HG03469 (cell line): Measurements from ENCODE around the gene SEMA6A.

Source experiments
- ATAC-seq: cut with Tn5 transposase; IDR thresholded peaks from one replicate; pipeline ENCODE4 v1.9.1; 2021; ENCODE audit warnings: mild to moderate bottlenecking, moderate library complexity, moderate number of reproducible peaks; ENCODE audit not compliant: unreplicated experiment

SEMA6A gene

DNA sequence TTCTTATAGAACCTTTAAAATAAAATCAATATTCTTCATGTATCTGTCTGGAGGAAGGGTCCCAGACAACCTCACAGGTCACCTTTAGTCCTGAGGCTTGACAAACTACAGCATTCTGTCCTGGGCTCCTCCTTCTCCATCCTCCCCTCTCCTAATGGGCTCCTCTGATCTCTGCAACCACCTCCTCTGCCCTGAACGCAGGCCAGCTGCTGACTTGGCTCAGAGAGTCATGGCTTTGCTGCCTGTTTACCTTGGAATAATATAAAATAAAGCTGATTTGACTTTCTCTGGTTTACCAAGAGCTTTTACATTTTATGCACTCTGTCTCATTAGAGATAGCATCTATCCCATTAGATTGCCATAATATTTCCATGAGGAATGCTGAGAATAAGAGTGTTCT is 159.4 kb downstream of the SEMA6A start:
- no peak for ATAC-seq

DNA sequence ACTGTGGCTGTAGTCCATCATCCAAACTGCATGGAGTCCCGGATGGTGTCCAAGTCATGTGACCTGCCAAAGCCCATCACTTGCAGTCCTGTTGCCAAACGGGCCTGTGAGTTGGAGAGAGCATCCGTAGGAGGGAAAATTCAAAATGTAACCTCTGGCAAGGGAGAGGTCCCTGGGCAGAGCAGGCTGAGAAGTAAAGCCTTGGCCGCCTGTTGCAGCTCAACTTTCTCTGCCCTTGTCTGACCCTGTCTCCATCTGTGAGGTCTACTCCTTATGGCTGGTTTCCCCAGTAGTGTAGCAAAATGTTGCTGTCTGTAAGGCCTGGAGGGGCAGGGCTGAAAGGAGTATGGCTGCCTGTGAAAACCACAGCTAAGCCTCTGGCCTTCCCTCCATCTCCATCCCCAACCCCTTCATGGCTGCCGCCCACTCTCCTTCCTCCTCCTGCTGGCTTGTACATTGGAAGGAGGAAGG is 163.5 kb downstream of the SEMA6A start:
- no peak for ATAC-seq

DNA sequence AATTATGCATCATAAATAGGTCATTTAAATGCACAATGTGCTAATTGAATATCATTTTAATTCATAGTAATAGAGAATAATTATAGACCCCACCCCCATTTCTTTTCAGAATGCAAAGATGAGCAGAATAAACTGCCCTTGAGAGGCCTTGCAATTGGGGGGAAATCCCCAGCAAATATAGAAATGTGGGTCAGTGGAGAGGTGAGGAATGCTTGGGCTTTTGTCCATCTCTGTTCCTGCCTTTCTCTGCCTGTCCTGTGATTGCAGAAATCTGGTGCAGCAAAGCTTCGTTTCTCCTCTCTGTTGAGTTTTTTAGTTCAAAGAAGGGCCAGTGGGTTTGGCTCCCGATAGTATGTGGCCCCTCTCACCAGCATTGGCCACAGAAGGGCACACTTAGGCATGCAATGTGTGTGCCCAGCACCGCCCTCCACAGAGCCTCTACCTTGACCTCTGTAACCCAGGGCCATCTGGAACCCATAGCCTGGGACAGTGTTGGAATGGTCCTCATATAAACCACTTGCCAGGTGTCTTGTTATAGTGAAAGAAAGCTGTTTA is 164.2 kb downstream of the SEMA6A start:
- no peak for ATAC-seq

DNA sequence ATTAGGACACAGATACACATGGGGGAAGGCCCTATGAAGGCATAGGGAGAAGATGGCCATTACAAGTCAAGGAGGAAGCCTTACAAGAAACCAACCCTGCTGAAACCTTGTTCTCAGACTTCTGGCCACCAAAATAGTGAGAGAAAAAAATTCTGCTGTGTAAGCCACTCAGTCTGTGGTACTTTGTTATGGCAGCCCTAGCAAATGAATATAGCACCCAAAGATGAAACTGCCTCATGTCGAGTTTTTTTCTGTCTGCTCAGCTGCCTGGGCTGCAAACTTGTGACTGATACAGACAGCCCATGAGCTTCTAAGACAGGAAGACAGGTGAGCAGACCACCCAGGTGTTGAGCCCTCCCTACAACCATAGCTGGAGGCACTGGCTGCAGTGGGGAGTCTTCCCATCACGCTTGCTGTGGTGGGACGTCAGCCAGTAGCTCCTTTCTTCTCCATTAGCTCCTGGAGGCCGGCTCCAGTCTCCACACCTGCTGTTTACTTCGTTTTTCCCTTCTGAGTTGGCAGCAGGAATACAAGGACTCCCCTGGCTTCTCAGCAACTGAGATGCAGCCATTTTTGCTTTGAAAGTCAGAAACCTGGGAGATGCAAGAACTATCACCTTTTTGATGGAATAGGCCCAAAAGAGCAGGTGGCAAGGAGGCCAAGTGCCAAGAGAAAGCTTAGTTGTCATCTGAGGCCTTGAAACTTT is 164.9 kb downstream of the SEMA6A start:
- ATAC-seq, result no peak

DNA sequence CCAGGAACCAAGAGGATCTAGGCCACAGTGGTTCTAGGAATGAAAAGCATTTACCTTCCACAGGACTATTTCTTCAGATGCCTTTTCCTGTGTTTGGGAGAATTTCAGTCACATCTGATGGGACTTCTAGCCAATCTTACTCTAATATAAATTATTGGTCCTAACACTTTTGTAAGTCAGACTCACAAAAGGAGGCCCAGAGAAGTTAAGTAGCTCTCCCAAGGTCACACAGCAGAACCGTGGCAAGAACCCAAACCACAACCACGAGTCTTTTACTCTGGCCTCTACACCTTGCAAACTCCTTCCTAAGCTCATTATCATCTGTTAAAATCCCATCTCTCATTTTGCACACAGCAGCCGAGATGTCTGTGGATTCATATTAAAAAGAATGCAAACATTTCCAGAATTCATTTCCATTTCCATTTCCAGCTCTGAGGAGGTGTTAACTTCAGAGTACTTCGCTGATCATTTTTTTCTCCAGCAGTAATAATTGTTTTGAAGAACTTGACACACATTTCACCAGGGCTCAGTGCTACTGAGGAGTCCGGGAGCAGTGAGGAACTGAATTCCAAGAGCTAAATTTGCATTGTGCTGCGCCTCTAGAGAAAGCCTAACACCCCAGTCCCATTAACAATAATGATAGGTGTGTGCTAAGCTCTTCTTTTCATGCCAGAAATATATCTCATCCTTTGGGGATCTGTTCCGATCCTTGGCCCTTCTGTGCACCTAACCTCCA is 168.1 kb downstream of the SEMA6A start:
- ATAC-seq, result no peak

DNA sequence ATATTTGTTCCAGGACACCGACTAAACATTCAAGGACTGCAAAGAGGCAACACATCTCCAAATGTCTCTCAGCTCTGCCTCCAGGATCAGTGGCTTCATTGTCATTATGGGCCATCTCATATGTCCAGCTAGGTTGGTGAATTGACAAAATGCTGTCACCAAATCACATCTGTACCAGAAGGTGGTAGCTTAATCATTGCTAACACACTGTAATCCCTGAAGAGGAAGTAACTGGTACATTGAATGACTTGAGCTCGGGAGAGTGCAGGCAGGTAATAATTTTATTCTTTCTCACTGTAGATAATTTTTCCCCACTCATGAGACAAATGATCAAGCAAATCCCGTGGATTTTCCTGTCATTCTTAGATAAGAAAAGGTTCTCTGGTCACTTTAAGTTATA is 169.8 kb downstream of the SEMA6A start:
- no peak for ATAC-seq

DNA sequence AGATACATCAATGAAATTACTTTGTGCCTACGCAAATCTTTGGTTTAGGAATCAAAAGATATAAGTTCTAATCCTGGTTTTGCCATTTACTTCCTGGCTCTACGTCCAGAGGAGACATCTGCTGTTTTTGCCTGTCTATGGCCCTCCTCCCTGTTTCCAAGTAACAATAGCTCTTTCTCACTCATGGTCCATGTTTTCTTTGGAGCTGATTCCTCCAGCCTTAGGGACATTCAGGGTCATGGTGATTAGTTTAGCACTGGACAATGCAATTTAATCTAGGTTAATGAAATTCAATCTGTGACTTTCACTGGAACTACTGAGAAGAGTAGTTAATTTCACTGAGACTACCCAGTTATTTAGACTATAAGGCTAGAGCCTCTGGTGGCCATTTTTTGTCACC is 170.6 kb downstream of the SEMA6A start:
- ATAC-seq, result no peak

DNA sequence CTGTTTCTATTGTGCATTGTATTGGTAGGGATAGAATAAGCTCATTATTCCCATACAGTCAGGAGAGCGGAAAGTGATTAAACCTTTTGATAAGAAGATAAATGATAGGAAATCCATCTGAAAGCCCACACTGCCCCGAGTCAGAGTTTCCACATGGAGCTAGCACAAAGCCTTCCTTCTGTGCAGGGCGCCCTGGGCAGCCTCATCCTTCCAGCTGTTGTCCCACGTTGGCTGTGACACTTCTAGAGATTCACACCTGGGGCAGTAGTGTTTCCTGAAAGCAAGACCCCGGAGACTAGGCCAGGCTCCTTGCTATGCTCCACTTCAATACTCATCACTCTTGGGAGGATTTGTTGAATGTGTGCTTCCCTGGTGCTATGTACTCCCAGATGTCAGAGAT is 172.4 kb downstream of the SEMA6A start:
- ATAC-seq, result no peak

DNA sequence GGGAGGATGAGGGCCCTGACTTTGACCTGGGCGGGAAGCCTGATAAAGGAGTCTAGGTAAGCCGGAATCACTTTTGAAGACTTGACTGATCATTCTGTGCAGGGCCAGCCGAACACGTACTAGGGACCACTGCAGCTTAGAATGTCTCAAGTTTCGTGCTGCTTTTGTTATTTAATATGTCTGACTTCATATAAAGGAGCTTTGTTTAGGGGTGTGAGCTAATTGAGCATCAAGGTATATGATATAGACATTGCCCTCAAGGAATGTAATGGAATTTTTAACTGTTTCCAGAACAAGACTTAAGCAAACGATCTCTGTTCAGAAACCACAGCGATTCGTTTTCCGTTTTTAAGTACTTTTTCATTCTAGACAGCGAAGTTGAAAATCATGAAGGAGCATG is 173.0 kb downstream of the SEMA6A start:
- no peak for ATAC-seq

DNA sequence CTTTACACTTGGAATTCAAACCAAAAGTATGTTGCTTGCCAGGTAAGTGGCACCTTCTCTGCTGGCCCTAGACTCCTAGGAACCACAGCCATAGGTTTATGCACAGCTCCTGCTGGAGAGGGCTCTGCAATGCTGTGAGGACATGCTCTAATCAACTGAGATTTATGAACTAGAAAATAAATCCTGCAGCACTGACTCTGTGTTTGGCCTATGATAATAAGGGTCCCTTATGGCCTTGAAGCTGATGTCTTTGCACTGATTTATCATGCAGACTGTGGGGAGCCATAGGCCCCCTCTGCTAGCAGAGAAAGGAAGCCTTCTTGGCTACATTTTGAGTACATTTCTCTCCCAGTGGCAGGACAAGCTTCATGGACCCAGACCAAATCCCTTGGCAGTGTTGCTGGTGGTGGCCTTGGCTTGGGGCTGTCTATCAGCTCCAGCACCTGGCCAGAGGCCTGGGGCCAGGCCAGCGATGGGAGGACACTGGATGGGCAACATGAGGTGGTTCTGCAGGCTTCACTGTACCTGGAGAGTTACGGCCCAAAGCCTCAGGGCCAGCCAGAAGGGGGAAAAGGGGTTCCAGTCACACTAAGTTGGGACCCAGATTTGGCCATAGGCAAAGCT is 178.0 kb downstream of the SEMA6A start:
- ATAC-seq, result no peak

DNA sequence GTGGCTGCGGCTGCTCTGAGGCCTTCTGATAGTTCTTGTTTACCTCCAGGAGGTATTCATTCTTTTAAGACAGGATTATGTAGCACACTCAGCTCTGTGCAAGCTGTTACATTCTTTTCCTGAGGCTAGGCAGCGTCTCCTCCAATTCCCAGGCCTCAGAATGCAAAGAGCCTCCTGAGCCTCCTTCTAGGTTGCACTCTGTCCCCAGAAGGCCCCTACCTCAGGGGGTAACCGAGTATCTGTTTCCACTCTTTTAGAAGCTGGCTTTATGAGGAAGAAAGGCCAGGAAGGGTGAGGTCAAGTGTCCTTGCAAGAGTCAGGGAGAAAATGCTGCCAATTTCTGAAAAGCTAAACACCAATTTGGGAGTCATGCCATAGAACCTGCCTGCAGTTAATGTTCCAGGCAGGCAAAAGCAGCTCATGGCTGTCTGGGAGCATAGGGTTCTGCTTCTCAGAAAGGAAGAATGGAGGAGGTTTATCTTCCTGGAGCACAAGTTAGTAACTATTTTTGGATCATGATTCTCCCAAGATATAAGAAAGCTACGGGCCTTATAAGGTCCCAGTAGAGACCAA is 178.9 kb downstream of the SEMA6A start:
- ATAC-seq, result no peak

DNA sequence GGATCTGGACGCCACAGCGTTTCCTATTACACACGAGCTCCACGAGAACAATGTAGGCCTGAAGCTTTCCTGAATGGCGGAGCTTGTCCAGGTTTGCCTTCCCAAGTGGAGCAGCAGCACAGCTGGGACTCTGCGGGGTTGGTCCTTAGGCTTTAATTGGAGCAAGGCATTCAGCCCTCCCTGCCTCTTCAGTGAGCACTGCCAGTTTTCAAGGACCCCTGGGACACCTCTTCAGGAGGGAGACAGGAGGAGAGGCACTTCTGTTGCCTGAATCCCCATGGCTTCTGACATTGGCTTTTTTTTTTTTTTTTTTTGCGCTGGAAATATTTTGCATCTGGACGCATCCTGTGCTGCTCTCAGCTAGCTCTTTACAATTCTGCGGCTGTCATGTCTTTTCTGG is 179.4 kb downstream of the SEMA6A start:
- ATAC-seq, result no peak

DNA sequence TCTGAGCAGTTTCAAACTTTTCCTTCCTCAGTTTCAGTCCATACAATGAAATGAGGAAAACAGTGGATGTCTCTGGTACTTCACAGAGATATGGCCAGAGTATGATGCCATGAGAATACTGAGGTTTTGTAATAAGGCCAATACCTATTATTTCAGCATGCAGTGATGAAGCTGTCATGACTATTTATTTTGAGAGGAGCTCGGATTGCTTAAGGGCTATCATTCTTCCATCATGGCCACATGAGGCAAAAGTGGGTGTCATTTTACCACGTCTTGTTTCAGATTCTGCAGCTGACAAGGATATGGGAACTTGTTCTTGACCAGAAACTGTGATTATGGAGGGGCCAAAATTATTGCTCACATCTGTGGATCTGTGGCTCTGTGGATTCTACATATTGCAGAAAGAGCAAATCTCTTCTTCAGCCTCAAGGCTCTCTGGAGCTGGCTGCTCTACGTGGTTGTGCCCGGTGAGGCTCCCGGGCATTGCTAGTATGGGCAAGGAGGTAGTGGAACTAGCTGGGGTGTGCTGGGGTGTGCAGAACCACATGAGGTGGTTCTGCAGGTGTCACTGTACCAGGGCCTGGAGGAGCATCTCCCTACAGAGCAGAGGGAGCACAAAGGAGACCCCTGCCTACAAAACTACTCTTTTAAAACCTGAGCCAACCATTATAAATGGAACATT is 180.3 kb downstream of the SEMA6A start:
- ATAC-seq, result no peak
